Left ventricle myocardium inferior (tissue), 1 donor: ENCODE results near the gene PIK3R4. TPM values are rescaled to one million over a fixed set of nuclear protein-coding genes. Genes with fewer than 3 reads are reported as not detected.

ENCODE experiments used
- DNase-seq: peaks from one replicate; pipeline ENCODE4 v3.0.0-alpha.2; 2020
- H3K27ac ChIP-seq: fragments of 200-600 bp; replicated peaks from 2 replicates; pipeline ENCODE4 v1.8.0; 2021
- H3K27me3 ChIP-seq: fragments of 200-600 bp; 2 replicates; pipeline ENCODE4 v1.8.0; 2021; ENCODE audit warnings: low read depth
- H3K36me3 ChIP-seq: fragments of 200-600 bp; 2 replicates; pipeline ENCODE4 v1.8.0; 2021
- H3K4me1 ChIP-seq: fragments of 200-600 bp; 2 replicates; pipeline ENCODE4 v1.8.0; 2021
- H3K4me3 ChIP-seq: fragments of 200-600 bp; 2 replicates; pipeline ENCODE4 v1.8.0; 2021; ENCODE audit warnings: mild to moderate bottlenecking, moderate library complexity
- H3K9me3 ChIP-seq: fragments of 200-600 bp; replicated peaks from 2 replicates; pipeline ENCODE4 v1.8.0; 2021
- CTCF ChIP-seq: fragments of 200-600 bp; IDR thresholded peaks from 2 replicates; pipeline ENCODE4 v1.8.0; 2021; ENCODE audit warnings: antibody characterized with exemption, mild to moderate bottlenecking, borderline replicate concordance
- intact Hi-C: fragments of 100-400 bp; cut with micrococcal nuclease; formaldehyde crosslinking; loops from one replicate; pipeline ENCODE4 v1.11.0; 2022
- total RNA-seq: library from RNA; stranded (reverse); fragmentation: NEBNext Ultra II Directional; extraction: Animal tissue kit (Norgen Biotek cat#: 25700); gene quantifications from one replicate; pipeline ENCODE4 v1.2.1, GENCODE V29; 2021
- donor health status: DM: no; HTN: yes; CAD: no; lungs with severe emphysema.

The PIK3R4 gene
- total RNA-seq, 1 donor from 2014 or later, result 13.8 TPM

GRCh38 chr3:130786306-130786705, 39.7 kb upstream of the PIK3R4 start:
- Histone ChIP-seq H3K4me1 (peaks cover 9% of the 10 kb centered on the region), H3K9me3 (no peaks in the 10 kb centered on the region), H3K27me3 (peaks cover 5% of the 10 kb centered on the region), H3K4me3 (no peak overlapping the region), H3K36me3 (no peaks in the 10 kb centered on the region), H3K27ac (no peak overlapping the region)
- TF ChIP-seq CTCF, result no peak
- no peak for DNase-seq
- intact Hi-C loops, result no loop called here

- Histone ChIP-seq H3K27me3 (no peaks in the 10 kb centered on the region), H3K36me3 (no peaks in the 10 kb centered on the region), H3K27ac (no peak overlapping the region), H3K4me3 (no peak overlapping the region), H3K9me3 (no peaks in the 10 kb centered on the region), H3K4me1 (peaks cover 9% of the 10 kb centered on the region)
- TF ChIP-seq CTCF, result no peak
- no peak for DNase-seq
- intact Hi-C loops, result no loop called here
These were observed 37.0 kb upstream of the PIK3R4 start for GRCh38 chr3:130783629-130784028.

GRCh38 chr3:130779486-130779885, 32.9 kb upstream of the PIK3R4 start:
- no peak overlapping the region for H3K27ac ChIP-seq
- DNase-seq, result no peak
- no peak for TF ChIP-seq CTCF

GRCh38 chr3:130779031-130779430, 32.4 kb upstream of the PIK3R4 start:
- TF ChIP-seq CTCF, result no peak
- H3K36me3 ChIP-seq, result no peaks in the 10 kb centered on the region
- peaks cover 10% of the 10 kb centered on the region for H3K4me1 ChIP-seq
- no peak overlapping the region for H3K27ac ChIP-seq
- no peak overlapping the region for H3K4me3 ChIP-seq
- H3K27me3 ChIP-seq, result no peaks in the 10 kb centered on the region
- DNase-seq, result no peak
- no peaks in the 10 kb centered on the region for H3K9me3 ChIP-seq
- intact Hi-C loops, result no loop called here

More at GRCh38 chr3:130779486-130779885, 32.9 kb upstream of the PIK3R4 start:
- Histone ChIP-seq H3K9me3 (no peaks in the 10 kb centered on the region), H3K4me3 (no peak overlapping the region), H3K27me3 (no peaks in the 10 kb centered on the region), H3K4me1 (peaks cover 12% of the 10 kb centered on the region), H3K36me3 (no peaks in the 10 kb centered on the region)
- intact Hi-C loops, result no loop called here

- DNase-seq, result no peak
- no peaks in the 10 kb centered on the region for H3K9me3 ChIP-seq
- TF ChIP-seq CTCF, result no peak
- no peak overlapping the region for H3K4me3 ChIP-seq
- no peak overlapping the region for H3K27ac ChIP-seq
- peaks cover 11% of the 10 kb centered on the region for H3K4me1 ChIP-seq
- H3K36me3 ChIP-seq, result no peaks in the 10 kb centered on the region
- H3K27me3 ChIP-seq, result no peaks in the 10 kb centered on the region
- intact Hi-C loops, result no loop called here
These were observed 26.7 kb upstream of the PIK3R4 start for GRCh38 chr3:130773366-130773765.

- DNase-seq, result no peak
- Histone ChIP-seq H3K36me3 (no peaks in the 10 kb centered on the region), H3K9me3 (no peaks in the 10 kb centered on the region), H3K27me3 (no peaks in the 10 kb centered on the region), H3K4me3 (no peak overlapping the region), H3K27ac (no peak overlapping the region), H3K4me1 (peaks cover 11% of the 10 kb centered on the region)
- intact Hi-C loops, result no loop called here
- TF ChIP-seq CTCF, result no peak
These were observed 25.5 kb upstream of the PIK3R4 start for GRCh38 chr3:130772129-130772528.
